GM18517 (cell line): ENCODE measurements around the gene NEB.
"Not testable (repeated sequence)": the region's sequence is repeated elsewhere in the genome, so short reads cannot be mapped to it uniquely, and the experiment has no call there.

ENCODE experiments used
- ATAC-seq: cut with Tn5 transposase; IDR thresholded peaks from one replicate; pipeline ENCODE4 v1.9.1; 2021; ENCODE audit warnings: mild to moderate bottlenecking, moderate library complexity; ENCODE audit not compliant: unreplicated experiment

The NEB gene

GRCh38 chr2:151655663-151656398 lies 78.4 kb downstream of the NEB start:
- no peak for ATAC-seq

- no peak for ATAC-seq
Measured at GRCh38 chr2:151654891-151655290, 79.4 kb downstream of the NEB start.

- no peak for ATAC-seq
Measured at GRCh38 chr2:151654085-151654484, 80.2 kb downstream of the NEB start.

GRCh38 chr2:151651274-151651673 lies 83.0 kb downstream of the NEB start:
- no peak for ATAC-seq

GRCh38 chr2:151650456-151650855 lies 83.8 kb downstream of the NEB start:
- ATAC-seq, result no peak

- ATAC-seq, result no peak
Measured at GRCh38 chr2:151649966-151650365, 84.3 kb downstream of the NEB start.

GRCh38 chr2:151649400-151649799 lies 84.9 kb downstream of the NEB start:
- ATAC-seq, result no peak

GRCh38 chr2:151646512-151646911 lies 87.8 kb downstream of the NEB start:
- not testable (repeated sequence) for ATAC-seq

DNA sequence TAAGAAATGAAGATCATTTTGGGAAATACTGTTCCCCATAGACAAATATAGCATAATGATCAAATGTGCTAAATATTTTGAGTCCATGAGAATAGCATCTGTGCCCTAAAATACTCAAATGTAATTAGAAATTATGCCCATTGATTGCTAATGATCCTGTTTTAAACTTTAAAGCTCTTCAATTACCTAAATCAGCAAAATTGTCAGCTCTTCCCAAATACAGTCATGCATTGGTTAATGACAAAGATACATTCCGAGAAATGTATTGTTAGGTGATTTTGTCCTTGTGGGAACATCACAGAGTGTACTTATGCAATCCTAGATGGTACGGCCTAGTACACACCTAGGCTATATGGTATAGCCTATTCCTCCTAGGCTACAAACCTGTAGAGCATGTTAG lies 89.7 kb downstream of the NEB start:
- ATAC-seq, result no peak

GRCh38 chr2:151641895-151642294 lies 92.4 kb downstream of the NEB start:
- not testable (repeated sequence) for ATAC-seq

- ATAC-seq, result no peak
Measured at GRCh38 chr2:151640087-151640486, 94.2 kb downstream of the NEB start.

- no peak for ATAC-seq
Measured at GRCh38 chr2:151638990-151639389, 95.3 kb downstream of the NEB start.

DNA sequence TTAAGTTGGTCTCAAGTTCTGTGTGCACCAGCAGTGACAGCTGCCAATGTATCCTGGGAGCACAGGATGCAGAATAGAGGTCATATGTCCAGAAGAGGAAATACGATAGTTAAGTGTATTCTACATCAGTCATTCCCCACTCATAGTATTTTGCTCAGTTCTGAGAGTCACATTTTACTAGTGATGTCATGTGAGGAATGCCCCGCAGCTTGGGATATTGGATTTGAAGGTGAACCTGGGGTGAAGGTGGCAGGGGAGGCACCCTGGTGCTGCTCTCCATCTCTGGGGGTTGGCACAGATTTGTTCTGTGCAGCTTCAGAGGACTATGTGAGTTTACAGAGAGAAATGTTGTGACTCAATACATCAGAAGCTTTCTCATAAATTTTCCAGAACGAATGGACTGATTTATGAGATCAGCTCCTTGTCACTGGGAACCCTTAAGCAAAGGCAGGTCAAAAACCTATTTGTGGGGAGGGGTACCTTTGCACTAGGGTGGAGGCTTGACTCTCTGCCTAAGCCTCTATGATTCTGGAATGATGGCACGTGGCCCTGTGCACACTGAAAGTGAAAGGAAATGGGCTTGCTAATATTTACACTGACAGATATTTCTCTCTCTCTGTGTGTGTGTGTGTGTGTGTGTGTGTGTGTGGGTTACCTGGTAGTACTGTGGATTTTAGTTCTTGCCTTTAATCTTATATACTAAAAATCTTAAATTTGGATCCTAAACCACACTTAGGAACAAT lies 95.9 kb downstream of the NEB start:
- ATAC-seq, result peak; percentile 67

DNA sequence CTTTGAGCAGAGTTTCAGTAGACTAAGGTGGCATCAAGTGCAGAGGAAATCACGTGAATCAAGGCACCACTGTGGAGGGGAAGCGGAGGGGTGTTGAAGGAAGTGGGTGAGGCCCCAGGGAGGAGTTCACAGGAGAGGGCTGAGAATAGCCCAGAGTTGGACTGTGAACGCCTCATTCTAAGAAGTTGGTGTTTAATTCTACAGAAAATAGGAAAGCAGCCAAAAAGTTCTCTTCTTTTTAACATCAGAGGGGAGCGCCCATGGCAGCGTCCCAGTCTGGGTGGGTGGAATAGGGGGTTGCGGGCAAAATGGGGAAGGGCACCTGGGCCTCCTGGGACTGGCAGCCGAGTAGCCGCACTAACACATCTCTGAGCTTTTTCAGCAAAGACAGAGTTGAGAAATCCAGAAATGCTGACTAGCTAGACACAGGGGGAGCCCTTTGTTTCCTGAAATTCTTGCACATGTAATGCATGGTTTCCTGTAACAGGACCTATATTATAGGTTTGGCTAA lies 97.0 kb downstream of the NEB start:
- peak; percentile 72 for ATAC-seq

DNA sequence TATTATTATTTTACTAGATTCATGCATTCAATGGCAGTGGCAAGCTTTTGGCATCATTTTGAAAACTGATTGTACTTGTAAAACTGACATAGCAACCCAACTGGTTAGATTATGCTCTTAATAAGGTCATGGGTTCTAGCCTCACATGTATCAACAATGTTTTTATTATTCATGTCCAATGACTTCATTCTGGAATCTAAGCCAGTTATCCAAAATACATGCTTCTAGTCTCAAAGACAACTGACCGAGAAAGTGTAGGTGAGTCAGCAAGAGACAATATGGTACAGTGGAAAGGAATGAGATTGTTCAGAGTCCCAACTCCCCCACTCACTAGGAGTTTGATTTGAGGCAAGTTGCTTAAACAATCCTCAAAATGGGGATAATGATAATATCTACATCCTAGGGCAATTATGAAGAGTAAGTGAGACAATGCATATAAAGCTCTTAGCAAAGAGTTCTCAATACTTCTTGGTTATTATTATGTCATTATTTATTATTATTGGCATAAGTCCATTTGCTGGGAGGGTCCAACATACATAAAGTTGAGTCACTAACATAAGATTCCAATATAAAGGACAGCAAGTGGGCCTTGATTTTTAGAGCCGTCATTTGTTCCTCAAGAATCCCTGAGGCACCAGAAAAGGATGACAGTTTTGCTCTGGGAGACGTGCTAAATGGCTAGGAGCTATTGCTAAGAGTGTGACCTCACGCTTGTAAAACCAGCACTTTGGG lies 99.4 kb downstream of the NEB start:
- ATAC-seq, result no peak

- no peak for ATAC-seq
Measured at GRCh38 chr2:151632993-151633565, 101.2 kb downstream of the NEB start.

DNA sequence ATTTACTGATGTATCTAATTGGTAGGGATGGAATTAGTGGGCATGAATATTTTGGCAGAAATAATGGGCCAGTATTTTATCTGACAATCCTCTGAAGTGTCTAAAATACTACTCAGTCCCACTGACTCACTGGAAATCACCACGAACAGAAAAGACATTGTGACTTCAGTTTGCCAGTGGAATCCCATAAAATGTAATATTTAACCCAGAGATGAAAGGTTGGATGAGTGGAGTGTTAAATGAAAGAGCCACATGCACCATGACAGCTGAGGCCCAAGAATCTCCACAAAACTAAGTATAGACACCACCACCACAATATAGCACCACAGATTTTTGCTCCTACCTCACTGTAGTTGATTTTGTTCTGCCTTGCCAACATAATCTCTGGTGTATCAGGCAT lies 103.9 kb downstream of the NEB start:
- no peak for ATAC-seq

- ATAC-seq, result no peak
Measured at GRCh38 chr2:151627353-151627752, 106.9 kb downstream of the NEB start.

GRCh38 chr2:151624271-151624670 lies 110.0 kb downstream of the NEB start:
- ATAC-seq, result no peak

DNA sequence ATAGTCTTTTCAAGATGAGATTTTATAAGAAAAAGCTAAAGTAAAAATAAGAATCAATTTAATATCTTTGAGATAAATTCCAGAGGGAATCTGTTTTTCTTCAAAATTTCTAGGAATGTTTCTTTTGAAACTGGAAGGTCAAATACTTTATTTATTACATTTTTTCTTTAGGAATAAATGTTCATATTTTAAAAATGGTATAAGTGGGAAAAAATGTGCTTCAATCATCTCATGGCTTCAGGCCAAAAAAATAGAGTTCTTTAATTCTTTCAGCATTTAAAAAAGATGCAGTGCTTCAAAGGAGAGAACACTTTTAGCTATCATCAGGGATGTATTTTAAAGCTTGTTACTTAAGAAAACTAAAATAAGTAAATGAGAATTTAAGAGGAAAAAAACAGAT lies 110.6 kb downstream of the NEB start:
- ATAC-seq, result no peak

DNA sequence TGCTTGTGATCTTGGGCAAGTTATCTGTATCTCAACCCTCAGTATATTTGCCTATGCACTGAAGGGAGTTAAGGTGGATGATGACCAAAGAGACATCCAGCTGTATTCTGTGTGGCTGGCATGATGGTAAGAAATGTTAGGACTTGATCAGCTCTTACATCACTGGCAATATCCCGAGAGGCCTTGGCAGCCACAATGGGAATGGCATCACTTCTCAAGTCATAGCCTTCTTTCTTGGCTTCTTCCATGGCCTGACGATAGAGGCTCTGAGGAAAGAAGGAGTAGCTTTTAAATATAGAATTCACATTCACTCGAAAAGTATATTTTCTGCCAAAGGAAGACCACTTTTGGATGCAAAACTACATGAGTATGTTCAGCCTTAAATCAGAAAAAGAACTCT lies 113.5 kb downstream of the NEB start:
- no peak for ATAC-seq
